GM12873 (cell line): Measurements from ENCODE around the gene PRKAG3.

ENCODE experiments used
- CTCF ChIP-seq: IDR thresholded peaks from 2 replicates; pipeline ENCODE4 v1.5.1; 2012; ENCODE audit warnings: low read depth, mild to moderate bottlenecking, moderate library complexity, low read length, control low read depth; ENCODE audit not compliant: insufficient read depth; ENCODE audit errors: missing control alignments

The PRKAG3 gene

GRCh38 chr2:218802386-218802994 is 29.1 kb downstream of the PRKAG3 start:
- TF ChIP-seq CTCF: no peak

- TF ChIP-seq CTCF: no peak
These were observed 31.6 kb downstream of the PRKAG3 start for GRCh38 chr2:218799990-218800389.

- TF ChIP-seq CTCF: no peak
These were observed 32.7 kb downstream of the PRKAG3 start for GRCh38 chr2:218798767-218799504.

- no peak for TF ChIP-seq CTCF
These were observed 34.9 kb downstream of the PRKAG3 start for GRCh38 chr2:218796691-218797090.

- TF ChIP-seq CTCF: no peak
These were observed 39.2 kb downstream of the PRKAG3 start for GRCh38 chr2:218792433-218792832.

GRCh38 chr2:218788529-218789255 is 42.9 kb downstream of the PRKAG3 start:
- no peak for TF ChIP-seq CTCF

- TF ChIP-seq CTCF: no peak
These were observed 45.5 kb downstream of the PRKAG3 start for GRCh38 chr2:218786133-218786532.
